Measurements from ENCODE around the gene KLK15. TPM values are rescaled to one million over a fixed set of nuclear protein-coding genes. Genes with fewer than 3 reads are reported as not detected.

The KLK15 gene
- total and polyA plus RNA-seq, 7 donors: 2.1 to 10.2 (median 2.8) TPM; not detected in 4

DNA sequence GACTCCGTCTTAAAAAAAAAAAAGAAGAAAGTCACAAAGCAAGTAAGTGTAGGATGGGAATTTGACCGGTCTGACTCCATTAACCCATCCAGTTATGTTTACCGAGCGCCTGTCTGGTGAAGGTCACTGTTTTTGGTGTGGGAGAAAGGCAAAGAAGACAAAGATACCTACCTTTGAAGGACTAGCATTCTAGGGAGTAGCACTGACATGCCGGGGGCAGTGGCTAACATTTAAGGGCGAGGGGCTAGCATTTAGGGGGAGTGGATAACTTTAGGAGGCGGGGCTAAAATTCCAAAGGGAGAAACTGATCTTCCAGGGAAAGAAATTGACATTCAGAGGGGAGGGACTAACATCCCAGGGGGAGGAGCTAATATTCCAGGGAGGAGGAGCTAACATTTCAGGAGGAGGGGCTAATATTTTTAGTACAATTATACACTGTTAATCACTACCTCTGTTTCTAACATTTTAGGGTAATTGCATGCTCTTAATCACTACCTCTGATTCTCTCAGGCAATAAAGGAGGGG lies 54.4 kb downstream of the KLK15 start:
- peaks cover 0 to 4% (median 0%) of the 10 kb centered on the region in 4 donors for H3K9me3 ChIP-seq
- DNase-seq: no peak
- intact Hi-C loops (cut with DNase I): no loop called here
- peaks cover 20 to 91% (median 71%) of the 10 kb centered on the region in 3 donors for H3K27me3 ChIP-seq
- no peak overlapping the region for H3K27ac ChIP-seq
- H3K4me1 ChIP-seq: peaks cover 0 to 7% (median 1%) of the 10 kb centered on the region in 4 donors
- whole genome bisulfite sequencing, 2 donors: 41 to 52% methylated on average over 7 of the region's 7 CpGs
- TF ChIP-seq POLR2AphosphoS5 (IDR thresholded peaks at IDR 0.05) (no peak), EP300 (IDR thresholded peaks at IDR 0.05) (no peak), CTCF (IDR thresholded peaks at IDR 0.05) (no peak), POLR2A (IDR thresholded peaks at IDR 0.05) (no peak)
- no peaks in the 10 kb centered on the region for H3K36me3 ChIP-seq
- H3K4me3 ChIP-seq: no peak overlapping the region

GRCh38 chr19:50777830-50778303 lies 55.5 kb downstream of the KLK15 start:
- intact Hi-C loops (cut with DNase I): no loop called here
- WGBS, 2 donors: 1 to 5% methylated on average over 30 of the region's 30 CpGs
- no peak overlapping the region for H3K4me3 ChIP-seq
- no peaks in the 10 kb centered on the region for H3K4me1 ChIP-seq
- TF ChIP-seq EP300 (IDR thresholded peaks at IDR 0.05) (no peak), POLR2AphosphoS5 (IDR thresholded peaks at IDR 0.05) (no peak), CTCF (IDR thresholded peaks at IDR 0.05) (no peak)
- H3K9me3 ChIP-seq: peaks cover 0 to 4% (median 0%) of the 10 kb centered on the region in 4 donors
- H3K27ac ChIP-seq: no peak overlapping the region
- H3K27me3 ChIP-seq: peaks cover 20 to 95% (median 70%) of the 10 kb centered on the region in 3 donors
- H3K36me3 ChIP-seq: no peaks in the 10 kb centered on the region
- DNase-seq: no peak

DNA sequence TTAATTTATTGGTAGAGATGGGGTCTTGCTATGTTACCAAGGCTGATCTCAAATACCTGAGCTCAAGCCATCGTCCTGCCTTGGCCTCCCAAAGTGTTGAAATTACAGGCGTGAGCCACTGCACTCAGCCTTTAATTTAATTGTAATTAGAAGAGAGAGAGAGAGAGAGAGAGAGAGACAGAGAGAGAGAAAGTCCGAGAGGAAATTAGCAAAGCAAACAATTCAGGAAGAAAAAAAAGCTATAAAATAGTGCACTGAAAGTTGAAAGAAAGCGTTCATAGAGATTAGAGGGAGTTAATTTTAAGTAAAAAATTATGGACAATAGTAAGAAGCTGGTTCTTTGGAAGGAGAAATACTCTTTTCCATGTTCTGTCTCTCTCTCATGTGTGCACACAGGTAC lies 56.1 kb downstream of the KLK15 start:
- peaks cover 20 to 95% (median 66%) of the 10 kb centered on the region in 3 donors for H3K27me3 ChIP-seq
- WGBS, 2 donors: 28 to 58% methylated on average over 4 of the region's 4 CpGs
- intact Hi-C loops (cut with DNase I): no loop called here

DNA sequence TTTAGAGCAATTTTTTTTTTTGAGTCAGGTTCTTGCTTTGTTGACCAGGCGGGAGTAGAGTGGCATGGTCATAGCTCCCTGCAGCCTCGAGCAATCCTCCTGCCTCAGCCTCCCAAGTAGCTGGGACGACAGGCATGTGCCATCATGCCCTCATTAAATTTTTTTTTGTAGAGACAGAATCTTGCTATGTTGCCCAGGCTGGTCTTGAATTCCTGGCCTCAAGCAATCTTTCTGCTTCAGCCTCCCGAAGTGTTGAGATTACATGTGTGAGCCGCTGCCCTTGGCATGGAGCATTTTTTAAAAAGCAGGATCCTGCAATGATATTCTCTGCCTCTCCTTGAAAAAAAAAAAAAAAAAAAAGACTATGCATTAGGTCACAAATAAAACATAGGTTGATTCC lies 57.2 kb downstream of the KLK15 start:
- Histone ChIP-seq H3K4me1 (no peaks in the 10 kb centered on the region), H3K9me3 (peaks cover 0 to 4% (median 0%) of the 10 kb centered on the region in 4 donors), H3K4me3 (no peak overlapping the region), H3K27ac (no peak overlapping the region), H3K36me3 (no peaks in the 10 kb centered on the region), H3K27me3 (peaks cover 20 to 88% (median 63%) of the 10 kb centered on the region in 3 donors)
- intact Hi-C loops (cut with DNase I): no loop called here
- DNase-seq: no peak
- 82 to 86% methylated on average over 5 of the region's 5 CpGs for WGBS, 2 donors
- TF ChIP-seq POLR2AphosphoS5 (IDR thresholded peaks at IDR 0.05) (no peak), POLR2A (IDR thresholded peaks at IDR 0.05) (no peak), CTCF (IDR thresholded peaks at IDR 0.05) (no peak), EP300 (IDR thresholded peaks at IDR 0.05) (no peak)

More for the DNA sequence above, 56.1 kb downstream of the KLK15 start:
- Histone ChIP-seq H3K4me3 (no peak overlapping the region), H3K4me1 (no peaks in the 10 kb centered on the region), H3K27ac (no peak overlapping the region), H3K36me3 (no peaks in the 10 kb centered on the region), H3K9me3 (peaks cover 0 to 4% (median 0%) of the 10 kb centered on the region in 4 donors)
- no peak for DNase-seq
- TF ChIP-seq EP300 (IDR thresholded peaks at IDR 0.05): no peak
- no peak for TF ChIP-seq CTCF (IDR thresholded peaks at IDR 0.05)
- no peak for TF ChIP-seq POLR2A (IDR thresholded peaks at IDR 0.05)
- TF ChIP-seq POLR2AphosphoS5 (IDR thresholded peaks at IDR 0.05): no peak

Small RNA genes within 50 kb of the gene (small RNA-seq; reads per million reads assigned to genes)
- gene SNORD88A (40.3 to 134 (median 87.3) reads per million in 3 donors), gene SNORD88B (0 reads per million in 3 donors), gene SNORD88C (0 reads per million in 3 donors)

Other genes with a start within 250 kb of the KLK15 start
- under 1 TPM; 0.28 to 0.66 (median 0.38) TPM for gene SYT3, start 193.7 kb downstream of the KLK15 start, total RNA-seq
- under 1 TPM in 2 of 3 donors, not detected in 1; under 0.01 to 0.38 TPM for gene SYT3, start 193.7 kb downstream of the KLK15 start, polyA plus RNA-seq
- not detected for gene C19orf81, start 184.1 kb downstream of the KLK15 start, total RNA-seq
- gene C19orf81, start 184.1 kb downstream of the KLK15 start, polyA plus RNA-seq: not detected
- gene SHANK1, start 113.8 kb downstream of the KLK15 start, total RNA-seq: 1 to 10 TPM in 2 of 4 donors, under 1 TPM in 2; under 0.01 to 1.2 (median 0.54) TPM
- under 1 TPM in 1 of 3 donors, not detected in 2; 0.19 TPM for gene SHANK1, start 113.8 kb downstream of the KLK15 start, polyA plus RNA-seq
- gene CLEC11A, start 110.2 kb downstream of the KLK15 start, total RNA-seq: 10 to 100 TPM in 3 of 4 donors, 1 to 10 TPM in 1; 9.5 to 20.2 (median 14.6) TPM
- gene CLEC11A, start 110.2 kb downstream of the KLK15 start, polyA plus RNA-seq: 1 to 10 TPM; 2.1 to 6.1 (median 3.6) TPM
- gene GPR32, start 63.1 kb downstream of the KLK15 start, total RNA-seq: not detected
- gene GPR32, start 63.1 kb downstream of the KLK15 start, polyA plus RNA-seq: not detected
- not detected for gene ACP4, start 43.2 kb downstream of the KLK15 start, total RNA-seq
- not detected for gene ACP4, start 43.2 kb downstream of the KLK15 start, polyA plus RNA-seq
- gene KLK1, start 9.8 kb downstream of the KLK15 start, total RNA-seq: not detected
- gene KLK1, start 9.8 kb downstream of the KLK15 start, polyA plus RNA-seq: 100 to 1,000 TPM in 2 of 3 donors, 10 to 100 TPM in 1; 44.6 to 398 (median 277) TPM
- gene KLK3, start 21.3 kb upstream of the KLK15 start, total RNA-seq: not detected
- 1 to 10 TPM; 1.8 to 4.2 (median 3.0) TPM for gene KLK3, start 21.3 kb upstream of the KLK15 start, polyA plus RNA-seq
- not detected for gene KLK2, start 39.9 kb upstream of the KLK15 start, total RNA-seq
- gene KLK2, start 39.9 kb upstream of the KLK15 start, polyA plus RNA-seq: under 1 TPM in 1 of 3 donors, not detected in 2; 0.28 TPM
- gene KLK4, start 77.8 kb upstream of the KLK15 start, total RNA-seq: not detected
- gene KLK4, start 77.8 kb upstream of the KLK15 start, polyA plus RNA-seq: 1 to 10 TPM in 2 of 3 donors, under 1 TPM in 1; 0.39 to 2.8 (median 1.2) TPM
- gene KLK5, start 119.5 kb upstream of the KLK15 start, total RNA-seq: not detected
- gene KLK5, start 119.5 kb upstream of the KLK15 start, polyA plus RNA-seq: not detected
- gene KLK6, start 136.0 kb upstream of the KLK15 start, total RNA-seq: not detected
- gene KLK6, start 136.0 kb upstream of the KLK15 start, polyA plus RNA-seq: not detected
- not detected for gene KLK7, start 150.3 kb upstream of the KLK15 start, total RNA-seq
- gene KLK7, start 150.3 kb upstream of the KLK15 start, polyA plus RNA-seq: not detected
- not detected for gene KLK8, start 168.0 kb upstream of the KLK15 start, total RNA-seq
- gene KLK8, start 168.0 kb upstream of the KLK15 start, polyA plus RNA-seq: not detected
- gene KLK10, start 186.1 kb upstream of the KLK15 start, total RNA-seq: 1 to 10 TPM in 1 of 4 donors, under 1 TPM in 1, not detected in 2; 0.82 to 2.5 TPM
- under 1 TPM; 0.60 to 0.69 (median 0.67) TPM for gene KLK10, start 186.1 kb upstream of the KLK15 start, polyA plus RNA-seq
- gene KLK11, start 193.0 kb upstream of the KLK15 start, total RNA-seq: under 1 TPM in 1 of 4 donors, not detected in 3; 0.71 TPM
- under 1 TPM in 1 of 3 donors, not detected in 2; 0.76 TPM for gene KLK11, start 193.0 kb upstream of the KLK15 start, polyA plus RNA-seq
- gene KLK12, start 201.4 kb upstream of the KLK15 start, total RNA-seq: not detected
- 1 to 10 TPM in 1 of 3 donors, not detected in 2; 2.6 TPM for gene KLK12, start 201.4 kb upstream of the KLK15 start, polyA plus RNA-seq
- gene KLK13, start 231.5 kb upstream of the KLK15 start, total RNA-seq: not detected
- gene KLK13, start 231.5 kb upstream of the KLK15 start, polyA plus RNA-seq: under 1 TPM in 2 of 3 donors, not detected in 1; 0.58 to 0.60 TPM
- gene KLK14, start 249.3 kb upstream of the KLK15 start, total RNA-seq: not detected
- gene KLK14, start 249.3 kb upstream of the KLK15 start, polyA plus RNA-seq: under 1 TPM in 1 of 3 donors, not detected in 2; 0.51 TPM

Data from sigmoid colon (tissue), 7 donors.